Activated gamma-delta T cell treated with Interleukin-2 at 50 U/mL for 16 hours (primary cell): ENCODE data around the gene HACD2.
"Not testable (repeated sequence)": the region's sequence is repeated elsewhere in the genome, so short reads cannot be mapped to it uniquely, and the experiment has no call there.

Source experiments
- DNase-seq: peaks from one replicate; pipeline ENCODE4 v3.0.0-alpha.2; 2020

The HACD2 gene, protein sequence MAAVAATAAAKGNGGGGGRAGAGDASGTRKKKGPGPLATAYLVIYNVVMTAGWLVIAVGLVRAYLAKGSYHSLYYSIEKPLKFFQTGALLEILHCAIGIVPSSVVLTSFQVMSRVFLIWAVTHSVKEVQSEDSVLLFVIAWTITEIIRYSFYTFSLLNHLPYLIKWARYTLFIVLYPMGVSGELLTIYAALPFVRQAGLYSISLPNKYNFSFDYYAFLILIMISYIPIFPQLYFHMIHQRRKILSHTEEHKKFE

DNA sequence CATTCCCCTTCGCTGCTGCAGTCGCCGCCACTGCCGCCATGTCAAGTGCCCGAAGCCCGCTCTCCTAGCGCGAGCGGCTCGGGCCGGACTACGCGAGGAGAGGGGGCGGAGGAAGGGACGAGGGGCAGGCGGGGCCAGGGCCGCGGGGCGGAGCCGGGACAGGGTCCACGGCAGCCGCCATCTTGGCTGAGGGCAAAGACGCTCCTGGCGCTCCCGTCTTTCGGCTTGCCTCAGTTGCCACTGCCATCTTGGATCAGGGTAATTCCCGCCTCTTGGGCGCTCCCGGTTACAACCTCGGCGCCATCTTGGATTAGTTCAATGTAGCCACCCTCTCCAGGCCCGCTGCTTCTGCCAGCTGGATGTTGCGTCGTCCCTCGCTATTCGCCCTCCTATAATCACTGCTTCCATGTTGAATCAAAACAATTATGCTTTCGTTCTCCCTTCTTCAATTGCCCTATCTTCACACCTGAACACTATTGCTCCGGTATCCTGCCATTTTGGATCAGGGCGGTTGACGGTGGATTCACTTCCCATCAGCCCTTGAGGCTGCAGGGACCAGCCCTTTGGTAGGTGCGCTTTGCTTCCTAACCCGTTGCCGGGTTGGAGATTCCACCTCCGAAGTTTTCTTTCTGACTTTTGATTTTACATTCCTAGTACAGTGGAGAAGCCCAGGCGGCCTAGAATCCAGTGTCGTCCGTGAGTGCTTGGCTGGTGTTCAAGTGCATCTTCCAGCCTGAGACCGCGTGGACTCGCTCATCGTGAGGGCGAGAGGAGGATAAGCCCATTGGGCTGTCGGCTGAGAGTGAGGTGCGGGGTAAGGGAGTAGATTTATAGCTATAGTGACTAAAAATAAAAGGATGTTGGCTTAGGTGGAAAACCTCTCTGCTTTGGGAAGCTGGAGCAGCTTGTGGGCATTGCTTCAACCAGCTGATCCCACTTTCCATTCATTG lies at the start of gene HACD2:
Gene HACD2, minus strand, starts transcription at position 66 of the 950 bp plus-strand sequence. Its CDS starts 26 bp downstream, at position 40.
- DNase-seq: peak; percentile 93

DNA sequence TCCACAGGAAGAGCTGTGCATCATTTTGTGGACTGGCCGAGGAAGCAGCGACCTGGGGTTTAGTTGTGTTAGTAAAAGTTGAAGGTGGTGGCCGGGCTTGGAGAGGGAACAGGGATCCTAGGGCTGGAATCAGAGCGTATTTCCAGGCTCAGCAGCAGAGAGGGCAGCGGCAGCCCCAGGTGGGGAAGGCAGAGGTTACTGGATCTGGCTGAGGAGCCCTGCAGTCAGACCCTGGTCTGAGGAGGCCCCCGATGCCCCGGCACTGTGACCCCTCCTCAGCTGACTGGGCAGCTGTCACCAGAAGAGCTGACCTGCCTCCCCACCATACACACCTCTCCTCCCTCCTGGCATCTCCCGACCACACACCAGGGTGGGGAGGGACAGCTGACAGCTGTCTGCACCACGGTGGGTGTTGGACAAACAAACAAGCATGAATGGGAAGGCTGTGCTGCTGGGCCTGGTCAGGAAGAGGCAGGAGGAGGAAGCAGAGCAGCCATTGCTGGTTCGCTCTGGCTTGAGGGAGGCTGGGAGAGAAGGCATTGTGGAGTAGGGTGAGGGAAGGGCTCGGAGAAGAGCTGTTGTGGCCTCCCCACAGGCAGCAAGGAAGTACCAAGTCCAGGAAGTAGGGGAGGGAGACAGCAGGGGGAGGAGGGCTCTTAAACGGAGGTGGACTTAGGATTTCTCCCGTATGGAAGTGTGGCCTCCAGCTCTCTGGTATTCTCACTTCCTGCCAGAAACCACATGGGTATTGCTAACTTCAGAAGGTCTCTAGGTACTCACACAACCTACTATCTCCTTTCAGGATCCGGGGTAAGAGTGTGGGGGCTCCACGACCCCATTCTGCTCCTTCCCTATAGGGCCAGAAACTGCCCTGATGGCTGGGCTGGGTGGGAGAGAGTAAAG lies 49.5 kb upstream of the HACD2 start:
- no peak for DNase-seq

DNA sequence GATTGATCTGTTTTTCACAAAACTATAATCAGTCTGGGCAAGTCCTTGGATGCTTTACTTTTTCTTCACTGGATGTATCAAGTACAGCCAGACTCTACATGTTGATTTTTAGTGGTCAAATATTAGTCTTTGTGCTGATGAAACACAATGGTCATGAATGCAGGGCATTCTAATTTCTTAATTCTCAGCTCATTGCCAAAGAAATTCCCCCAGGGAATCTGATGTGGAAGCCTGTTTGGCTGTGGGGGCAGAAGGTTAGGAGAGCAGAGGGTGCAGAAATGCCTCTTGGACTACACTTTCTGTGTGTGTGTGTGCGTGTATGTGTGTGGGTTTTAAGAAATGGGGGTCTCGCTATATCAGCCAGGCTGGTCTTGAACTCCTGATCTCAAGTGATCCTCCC lies 48.7 kb upstream of the HACD2 start:
- no peak for DNase-seq

DNA sequence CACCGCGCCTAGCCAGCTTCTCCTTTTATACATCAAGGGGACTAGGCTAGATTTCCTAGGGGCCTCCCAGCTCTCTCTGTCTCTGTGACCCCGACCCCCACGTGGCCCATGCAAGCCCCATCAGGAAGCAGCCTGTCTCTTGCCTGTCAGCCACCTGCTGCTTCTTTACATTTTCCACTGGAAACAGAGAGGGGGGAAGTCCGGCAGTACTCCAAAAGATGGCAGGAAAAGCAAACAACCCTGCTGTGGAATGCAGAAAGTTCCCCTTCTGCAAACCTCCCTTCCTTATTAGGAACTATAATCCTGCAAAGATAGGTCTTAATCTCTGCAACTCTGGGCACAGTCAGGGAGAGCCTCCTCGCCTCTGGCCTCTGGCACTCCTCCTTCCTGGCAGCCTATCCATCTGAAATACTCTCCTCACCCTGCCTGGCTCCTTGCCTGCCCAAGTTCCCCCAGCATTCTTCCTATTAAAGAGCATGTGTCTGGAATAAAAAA lies 47.4 kb upstream of the HACD2 start:
- no peak for DNase-seq

DNA sequence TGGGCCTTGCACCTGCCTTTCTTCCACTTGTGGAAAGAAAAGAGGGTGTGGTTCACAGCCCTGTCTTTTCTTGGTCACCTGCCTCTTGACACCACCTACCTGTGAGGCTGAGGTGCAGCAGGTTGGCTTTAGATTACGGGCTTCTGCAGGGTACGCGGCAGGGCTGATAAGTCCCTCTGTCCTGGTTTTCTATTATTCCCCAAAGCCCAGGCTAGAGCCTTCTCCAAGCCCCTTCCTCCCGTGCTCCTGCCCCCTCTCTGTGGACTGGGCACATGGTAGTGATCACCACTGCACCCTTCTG lies 44.8 kb upstream of the HACD2 start:
- no peak for DNase-seq

DNA sequence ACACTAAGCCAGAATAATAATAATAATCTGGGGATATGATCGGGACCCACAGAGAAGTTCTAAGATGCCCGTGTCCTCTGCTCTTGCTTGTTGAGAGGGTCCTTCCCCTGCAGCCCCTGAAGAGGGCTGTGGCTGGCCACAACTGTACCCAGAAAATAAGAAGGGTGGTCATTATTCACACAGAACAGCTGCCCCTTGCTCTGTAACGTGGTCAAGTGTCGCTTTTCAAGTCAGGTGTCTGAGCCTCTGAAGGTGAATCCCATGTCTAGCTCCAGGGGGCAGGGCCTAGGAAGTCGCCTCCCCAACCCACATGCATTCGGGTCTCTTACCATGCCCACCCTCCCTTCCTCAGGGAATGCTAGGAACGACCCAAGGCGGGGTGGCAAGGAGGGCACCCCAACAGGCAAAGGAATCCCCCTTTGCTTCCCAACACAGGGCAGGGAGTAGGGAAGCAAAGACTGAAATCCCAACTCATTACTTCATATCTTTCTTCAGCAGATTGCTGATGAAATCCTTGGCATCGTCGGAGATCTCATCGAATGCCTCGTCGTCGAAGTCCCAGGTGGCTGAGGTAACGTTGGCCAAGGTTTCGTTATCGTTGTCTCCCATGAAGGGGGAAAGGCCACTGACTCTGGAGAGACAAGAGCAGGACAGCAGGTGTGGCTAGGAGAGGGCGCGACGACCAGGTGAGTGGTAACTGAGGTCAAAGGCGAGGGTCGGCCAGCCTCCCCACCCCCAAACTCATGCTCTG lies 44.3 kb upstream of the HACD2 start:
- DNase-seq: no peak

DNA sequence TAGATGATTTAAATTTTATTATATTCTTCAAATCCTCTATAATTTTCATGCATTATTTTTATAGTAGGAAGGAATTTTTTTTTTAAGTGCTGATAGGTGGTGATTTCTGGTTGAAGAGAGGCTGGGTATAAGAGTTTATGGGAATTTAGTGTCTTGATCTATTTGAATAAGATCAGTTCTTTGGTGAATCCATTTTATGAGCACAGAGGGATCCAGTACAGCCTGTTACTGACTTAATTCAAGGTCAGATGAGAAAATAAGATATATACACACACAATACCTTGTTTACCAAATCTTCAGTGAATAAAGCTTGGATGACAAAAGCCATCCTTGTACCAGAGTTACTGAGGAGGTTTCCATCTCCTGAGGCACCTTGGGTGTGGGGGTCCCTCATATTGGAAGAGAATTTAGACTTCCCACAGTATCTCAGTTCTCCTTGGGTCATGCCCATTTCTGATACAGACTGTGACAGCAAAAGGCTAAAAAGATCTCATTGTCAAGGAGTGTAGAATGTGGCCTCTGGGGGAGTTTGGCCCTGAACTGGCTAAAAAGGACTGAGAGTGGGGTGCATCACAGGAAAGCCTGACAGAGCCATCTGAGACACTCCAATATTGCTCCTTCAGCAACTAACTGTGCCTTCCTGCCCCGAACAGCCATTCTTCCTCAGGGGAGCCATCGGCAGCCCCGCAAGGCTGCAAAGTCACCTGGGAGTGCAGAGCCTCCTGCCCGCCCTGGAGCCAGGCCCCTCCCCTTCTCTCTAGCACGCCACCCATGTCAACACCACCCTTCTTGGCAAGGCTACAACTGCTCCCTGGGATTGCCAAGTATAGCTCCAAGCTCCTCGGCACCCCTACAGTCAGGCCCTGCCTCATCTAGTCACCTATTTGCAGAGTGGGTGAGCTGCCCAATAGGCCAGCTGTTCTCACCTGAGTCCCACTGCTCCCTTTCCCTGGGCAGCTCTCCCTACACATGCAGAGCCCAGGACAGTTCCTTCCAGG lies 43.1 kb upstream of the HACD2 start:
- DNase-seq: no peak

DNA sequence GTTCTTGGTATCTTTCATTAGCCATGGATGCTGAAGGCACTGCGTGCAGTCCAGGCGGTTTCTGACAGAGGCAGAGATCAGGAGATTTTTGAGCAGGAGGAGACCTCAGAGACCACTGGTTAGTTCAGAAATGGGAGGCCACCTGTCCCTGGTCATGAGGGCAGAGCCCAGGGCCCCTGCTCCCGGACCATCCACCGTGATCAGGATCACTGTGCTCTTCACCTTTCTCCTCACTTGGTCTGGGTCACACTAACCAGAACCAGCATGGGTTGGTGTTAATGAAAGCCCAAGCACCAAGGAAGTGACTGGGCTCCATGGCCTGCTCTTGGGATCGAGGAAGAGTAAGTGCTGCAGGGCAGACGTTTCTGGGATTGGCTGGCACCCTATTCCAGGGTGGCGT lies 42.0 kb upstream of the HACD2 start:
- DNase-seq: no peak

DNA sequence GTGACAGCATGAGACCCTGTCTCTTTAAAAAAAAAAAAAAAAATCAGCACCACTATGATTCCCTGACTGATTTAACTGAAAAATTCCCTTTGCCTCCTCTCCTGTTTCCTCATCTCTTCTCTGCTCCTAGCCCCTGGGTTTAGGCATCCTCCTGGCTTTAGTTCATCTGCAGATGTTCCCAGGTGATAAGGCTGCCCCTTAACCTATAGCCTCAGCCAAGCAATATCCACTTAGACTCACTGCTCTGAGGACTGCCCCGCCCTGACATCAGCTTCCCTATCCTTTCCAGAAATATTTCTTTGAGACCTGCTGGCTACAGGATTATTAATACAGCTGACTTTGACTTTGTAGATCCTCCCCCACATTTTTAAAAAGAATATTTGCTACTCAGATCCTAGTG lies 39.4 kb upstream of the HACD2 start:
- no peak for DNase-seq

DNA sequence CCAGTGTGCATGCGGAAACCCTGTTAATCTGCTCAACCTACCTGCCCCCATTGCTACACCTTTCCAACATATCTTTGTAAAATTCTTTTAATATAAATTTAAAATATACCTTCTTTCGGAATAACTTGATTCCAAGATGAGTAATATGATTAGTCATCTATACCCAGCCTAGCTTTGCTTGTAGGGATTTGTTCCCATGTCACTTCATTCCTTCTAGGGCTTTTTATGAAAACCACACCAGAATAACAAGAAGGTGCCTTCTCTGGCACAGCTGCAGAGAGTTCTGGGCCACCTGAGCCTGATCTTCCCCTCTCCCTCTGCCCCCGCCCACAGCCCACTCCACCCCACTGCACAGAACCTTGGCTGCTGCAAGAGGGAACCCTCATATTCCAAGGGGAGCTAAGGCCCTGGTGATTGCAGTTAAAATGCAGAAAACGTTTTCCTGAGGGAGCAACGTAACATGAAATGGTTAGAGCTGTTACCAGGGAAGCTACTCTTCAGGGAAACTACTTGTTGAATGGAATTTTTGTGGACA lies 38.6 kb upstream of the HACD2 start:
- DNase-seq: no peak

DNA sequence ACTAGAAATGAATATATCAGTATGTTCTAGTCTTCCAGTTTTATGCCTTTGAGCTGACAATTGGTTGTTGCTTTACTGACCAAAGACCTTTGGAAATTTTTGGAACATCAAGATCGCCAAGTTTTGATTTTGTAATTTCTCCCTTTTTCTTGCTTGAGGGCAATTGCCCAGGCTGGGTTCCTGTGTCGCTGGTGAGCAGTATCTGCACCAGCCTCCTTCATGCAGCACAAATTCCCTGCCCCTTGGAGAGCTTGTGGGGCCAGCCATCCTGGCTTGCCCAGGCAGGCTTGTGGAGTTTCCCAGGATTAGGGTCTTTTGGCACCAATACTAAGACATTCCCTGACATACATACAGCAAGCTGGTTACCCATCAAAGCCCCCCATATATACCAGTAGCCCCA lies 37.9 kb upstream of the HACD2 start:
- no peak for DNase-seq

DNA sequence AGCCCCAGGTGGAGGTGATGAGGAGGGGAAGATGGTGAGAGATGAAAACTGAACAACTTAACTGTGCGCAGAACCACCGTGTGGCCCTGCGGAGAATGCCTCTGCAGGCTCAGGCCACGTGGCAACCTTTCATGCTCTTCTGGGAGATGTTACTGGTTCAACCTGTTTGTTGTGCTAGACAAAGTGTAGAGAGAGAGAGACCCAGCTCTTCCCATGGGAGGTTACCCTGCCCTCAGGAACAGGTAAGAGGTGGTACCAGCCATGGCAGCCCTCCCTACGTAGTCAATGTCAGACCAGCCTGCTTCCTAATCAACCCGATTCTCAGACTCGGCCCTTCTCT lies 37.0 kb upstream of the HACD2 start:
- no peak for DNase-seq

DNA sequence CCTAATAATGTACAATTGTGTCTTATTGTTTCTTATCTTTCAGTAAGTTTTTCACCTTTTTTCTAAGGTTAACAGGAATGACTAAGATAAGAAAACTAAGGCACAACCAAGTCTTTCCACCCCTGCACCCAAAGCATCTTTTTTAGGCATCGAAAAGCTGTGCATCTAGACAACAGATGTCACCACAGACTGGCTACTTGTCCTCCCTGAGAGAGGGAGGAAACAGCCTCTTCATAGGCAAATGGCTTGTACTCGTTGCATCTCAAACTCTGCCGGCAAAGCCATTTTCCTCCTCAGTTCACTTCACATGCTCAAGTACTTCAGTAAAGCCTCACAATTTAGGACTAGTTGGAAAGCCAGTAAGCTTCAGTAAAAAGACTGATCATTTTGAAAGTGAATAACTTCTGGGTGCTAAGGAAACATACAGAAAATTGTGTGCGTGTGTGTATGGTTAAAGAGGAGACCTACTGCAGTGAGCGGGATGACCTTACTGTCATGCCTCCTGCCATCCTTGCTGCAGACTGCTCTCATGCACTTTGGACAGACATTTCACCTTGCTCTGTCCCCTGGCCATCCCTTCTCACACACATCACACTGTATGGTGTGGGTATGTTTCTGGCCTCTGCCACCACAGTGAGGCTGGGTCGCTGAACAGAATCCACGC lies 36.5 kb upstream of the HACD2 start:
- DNase-seq: no peak

DNA sequence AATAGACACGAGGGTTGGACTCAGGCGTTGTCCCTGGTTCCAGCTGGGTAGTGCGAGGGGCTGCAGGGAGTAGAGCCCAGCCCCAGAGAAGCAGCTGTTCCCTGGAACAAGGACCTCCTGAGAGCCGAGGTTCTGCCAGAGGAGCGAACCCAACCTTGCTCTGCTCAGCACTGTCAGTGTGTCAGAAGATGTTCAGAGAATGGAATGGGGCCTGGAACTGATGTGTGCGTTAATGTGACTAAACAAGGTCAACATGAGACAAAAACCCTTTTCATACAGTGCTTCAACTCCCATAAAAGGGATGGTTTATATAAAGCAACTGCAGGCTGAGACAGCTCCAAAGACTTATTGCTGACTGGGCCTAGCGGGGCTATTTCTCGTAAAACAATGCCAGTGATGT lies 35.5 kb upstream of the HACD2 start:
- no peak for DNase-seq

DNA sequence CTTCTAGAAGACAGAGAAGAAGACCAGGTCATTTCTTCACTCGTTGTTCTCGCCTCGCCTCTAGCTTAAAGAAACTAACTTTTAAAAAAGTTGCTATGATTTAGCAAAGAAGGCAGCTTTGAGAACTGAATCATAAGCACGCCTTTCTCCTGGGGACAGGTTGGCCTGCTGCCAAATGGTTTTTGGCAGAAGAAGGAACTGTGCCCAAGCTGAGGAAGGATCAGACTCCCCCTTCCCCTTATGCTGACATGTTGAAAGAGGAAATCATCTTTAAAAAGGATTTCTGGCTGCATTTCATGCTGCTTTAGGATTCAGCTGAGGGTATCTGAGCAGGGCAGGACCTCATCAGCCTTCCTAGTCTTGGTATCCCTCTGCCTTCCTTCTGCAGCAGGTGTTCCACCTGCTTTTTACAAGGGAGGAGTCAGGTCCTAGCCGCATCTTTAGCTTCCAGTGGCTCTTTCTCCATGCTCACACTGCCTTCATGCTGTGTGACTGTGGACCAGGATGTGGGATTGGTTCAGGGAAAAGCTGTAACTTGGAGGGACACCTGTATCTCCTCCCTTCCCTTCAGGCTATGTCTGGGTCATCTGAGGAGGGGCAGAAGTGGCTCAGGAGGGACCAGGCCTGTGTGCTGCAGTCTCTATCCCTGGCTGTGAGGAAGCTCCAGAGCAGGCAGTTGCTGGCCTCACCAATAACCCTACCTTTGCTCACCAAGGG lies 34.1 kb upstream of the HACD2 start:
- DNase-seq: no peak

DNA sequence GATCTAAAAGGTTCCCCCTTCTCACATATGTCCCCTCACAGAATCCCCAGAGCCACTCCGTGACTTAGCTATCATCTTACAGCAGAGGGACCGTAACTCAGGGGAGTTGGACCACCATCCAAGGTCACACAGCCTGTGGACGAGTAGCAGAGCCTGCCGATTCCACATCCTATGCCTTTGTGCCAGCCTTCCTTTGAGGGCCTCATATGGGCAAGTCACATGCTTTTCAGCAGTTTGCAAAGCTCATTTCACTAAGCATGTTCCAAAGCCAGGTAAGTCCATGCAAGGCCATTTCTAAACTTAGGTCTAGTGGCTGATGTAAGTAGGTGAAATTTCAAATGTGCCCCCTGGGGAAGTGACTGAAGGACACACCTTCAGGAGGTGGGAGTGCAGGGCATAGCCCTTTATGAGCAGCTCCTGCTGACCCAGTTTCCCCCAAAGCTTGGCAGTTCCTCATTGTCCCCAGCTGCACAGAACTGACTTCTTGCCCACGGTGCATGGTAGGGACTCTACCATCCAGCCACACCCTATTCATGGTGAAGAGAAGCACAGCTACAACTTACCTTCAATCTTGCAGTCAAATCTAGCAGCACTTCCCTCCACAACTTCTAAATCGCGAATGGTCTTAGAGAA lies 33.3 kb upstream of the HACD2 start:
- no peak for DNase-seq

DNA sequence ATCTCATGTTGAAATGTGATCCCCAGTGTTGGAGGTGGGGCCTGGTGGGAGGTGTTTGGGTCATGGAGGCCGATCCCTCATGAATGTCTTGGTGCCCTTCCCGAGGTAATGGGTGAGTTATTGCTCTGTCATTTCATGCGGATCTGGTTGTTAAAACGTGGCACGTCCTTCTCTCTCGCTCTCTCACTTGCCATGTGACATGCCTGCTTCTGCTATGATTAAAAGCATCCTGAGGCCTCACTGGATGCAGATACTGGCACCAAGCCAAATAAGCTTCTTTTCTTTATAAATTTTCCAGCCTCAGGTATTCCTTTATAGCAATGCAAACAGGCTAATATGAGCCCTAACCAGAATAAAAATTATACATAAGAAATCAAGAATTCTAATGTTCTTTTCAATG lies 31.7 kb upstream of the HACD2 start:
- no peak for DNase-seq

DNA sequence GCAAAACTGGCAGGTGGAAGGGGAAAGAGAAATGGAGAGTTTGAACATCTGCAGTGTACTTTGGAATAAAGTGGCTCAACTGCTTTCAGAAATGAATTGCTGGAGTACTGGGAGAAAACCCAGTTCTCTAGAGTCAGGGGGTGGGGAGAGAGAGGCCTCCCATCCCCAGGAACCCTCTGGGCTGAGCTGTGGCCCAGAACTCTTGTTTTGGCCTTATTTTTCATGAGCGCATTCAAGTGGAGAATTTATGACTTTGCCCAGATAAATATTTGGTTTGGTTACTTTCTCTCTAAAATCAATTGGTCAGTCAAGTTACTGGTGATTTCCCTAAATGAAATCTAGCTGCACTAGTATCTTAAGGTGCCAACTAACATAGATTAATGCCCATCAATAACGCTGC lies 28.7 kb upstream of the HACD2 start:
- no peak for DNase-seq

DNA sequence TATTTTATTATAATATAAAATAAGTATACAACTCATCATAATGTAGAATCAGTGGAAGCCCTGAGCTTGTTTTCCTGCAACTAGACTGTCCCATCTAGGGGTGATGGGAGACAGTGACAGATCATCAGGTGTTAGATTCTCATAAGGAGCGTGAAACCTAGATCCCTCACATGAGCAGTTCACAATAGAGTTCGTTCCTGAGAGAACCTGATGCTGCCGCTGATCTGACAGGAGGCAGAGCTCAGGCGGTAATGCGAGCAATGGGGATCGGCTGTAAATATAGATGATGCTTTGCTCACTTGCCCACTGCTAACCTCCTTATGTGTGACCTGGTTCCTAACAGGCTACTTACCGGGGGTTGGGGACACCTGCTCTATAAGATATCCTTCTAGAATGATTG lies 26.8 kb upstream of the HACD2 start:
- DNase-seq: not testable (repeated sequence)
